ENCODE results near the gene PPP1R12B. TPM values are rescaled to one million over a fixed set of nuclear protein-coding genes. Genes with fewer than 3 reads are reported as not detected.

The PPP1R12B gene
- total RNA-seq, 1 donor from 2014 or later, result 18.2 TPM

- Mint-ChIP-seq H3K27ac (ENCODE audit: unreplicated experiment) (no peak overlapping the region), H3K4me3 (ENCODE audit: unreplicated experiment) (no peak overlapping the region)
Observed at GRCh38 chr1:202639500-202639899, 291.0 kb downstream of the PPP1R12B start.

GRCh38 chr1:202642212-202642611 is 293.7 kb downstream of the PPP1R12B start:
- Mint-ChIP-seq H3K27ac (ENCODE audit: unreplicated experiment) (no peak overlapping the region), H3K4me1 (ENCODE audit: low read depth) (peaks cover 19% of the 10 kb centered on the region), H3K4me3 (ENCODE audit: unreplicated experiment) (no peak overlapping the region), H3K36me3 (ENCODE audit: low read depth) (no peaks in the 10 kb centered on the region), H3K27me3 (ENCODE audit: low read depth) (peaks cover 78% of the 10 kb centered on the region), H3K9me3 (ENCODE audit: low read depth) (no peaks in the 10 kb centered on the region)
- TF ChIP-seq CTCF (IDR thresholded peaks at IDR 0.05), result no peak
- DNase-seq (ENCODE audit: low spot score), result no peak

More at GRCh38 chr1:202639500-202639899, 291.0 kb downstream of the PPP1R12B start:
- no peaks in the 10 kb centered on the region for H3K36me3 Mint-ChIP-seq (ENCODE audit: low read depth)
- no peak for DNase-seq (ENCODE audit: low spot score)
- peaks cover 70% of the 10 kb centered on the region for H3K27me3 Mint-ChIP-seq (ENCODE audit: low read depth)
- no peak for TF ChIP-seq CTCF (IDR thresholded peaks at IDR 0.05)
- H3K4me1 Mint-ChIP-seq (ENCODE audit: low read depth), result peaks cover 16% of the 10 kb centered on the region
- H3K9me3 Mint-ChIP-seq (ENCODE audit: low read depth), result no peaks in the 10 kb centered on the region

Other genes with a start within 250 kb of the PPP1R12B start
- not detected in 3 replicates for gene GPR37L1, start 225.8 kb upstream of the PPP1R12B start, total RNA-seq
- 73.9 to 95.1 TPM (median 95.1 TPM) in 3 replicates for gene ARL8A, start 204.0 kb upstream of the PPP1R12B start, total RNA-seq
- gene PTPN7, start 188.1 kb upstream of the PPP1R12B start, total RNA-seq, result not detected in 3 replicates
- gene LGR6, start 154.9 kb upstream of the PPP1R12B start, total RNA-seq, result 1.4 to 4.1 TPM (median 1.8 TPM) in 3 replicates
- gene UBE2T, start 6.8 kb upstream of the PPP1R12B start, total RNA-seq, result 8.7 to 13.0 TPM (median 8.9 TPM) in 3 replicates

All from chondrocyte (in vitro differentiated cells).